Prostate gland (tissue), 2 donors: ENCODE results near the gene TSC22D1. TPM values are rescaled to one million over a fixed set of nuclear protein-coding genes. Genes with fewer than 3 reads are reported as not detected.

Experiments used
- DNase-seq: peaks from one replicate; pipeline ENCODE4 v3.0.0-alpha.2; 2019; ENCODE audit warnings: low spot score
- H3K27ac ChIP-seq, 2 donors: fragments of 200-600 bp; sonication (generic); 2 replicates each; pipeline ENCODE4 v1.5.1; 2017 to 2019
- H3K27me3 ChIP-seq: fragments of 200-600 bp; sonication (generic); replicated peaks from 2 replicates; pipeline ENCODE4 v1.5.1; 2019; ENCODE audit not compliant: insufficient read depth
- H3K36me3 ChIP-seq, 2 donors: fragments of 200-600 bp; sonication (generic); 1 replicate in 1 of 2; 2 replicates in 1 of 2; pipeline versions ENCODE4 v1.5.1 to v1.8.1; 2017 to 2019
- H3K4me1 ChIP-seq: fragments of 200-600 bp; sonication (generic); replicated peaks from 2 replicates; pipeline ENCODE4 v1.5.1; 2019
- H3K4me3 ChIP-seq, 2 donors: fragments of 200-600 bp; sonication (generic); 2 replicates each; pipeline ENCODE4 v1.5.1; 2017 to 2019
- H3K9me3 ChIP-seq: fragments of 200-600 bp; sonication (generic); 2 replicates; pipeline ENCODE4 v1.5.1; 2017
- CTCF ChIP-seq, 4 experiments: fragments of 200-600 bp in 2 of 4; fragments of 450-650 bp in 2 of 4; sonication (generic) in 2 of 4; IDR thresholded peaks; 1 replicate in 3 of 4; 2 replicates in 1 of 4; pipeline ENCODE4 v1.5.1; 2016 to 2019; ENCODE audit warnings: antibody characterized with exemption in 4 of 4, mild to moderate bottlenecking in 2 of 4, moderate library complexity in 2 of 4
- POLR2A ChIP-seq: fragments of 450-650 bp; IDR thresholded peaks from one replicate; pipeline ENCODE4 v1.6.1; 2016; ENCODE audit warnings: antibody characterized with exemption, mild to moderate bottlenecking
- POLR2AphosphoS5 ChIP-seq: sonication (generic); formaldehyde crosslinking; IDR thresholded peaks from one replicate; pipeline ENCODE4 v1.6.1; 2017; ENCODE audit warnings: antibody characterized with exemption
- WGBS: methylation state at CpG from one replicate; pipeline ENCODE4 v1.1.5; 2018; 5-methylcytosine and 5-hydroxymethylcytosine counted together
- intact Hi-C: fragments of 100-400 bp; cut with DNase I; formaldehyde crosslinking; loops from one replicate; pipeline ENCODE4 v1.14.2; 2022
- total RNA-seq, 2 donors: library from RNA; depleted of rRNA; stranded (reverse); fragments of >200 nt; gene quantifications; one replicate each; pipeline ENCODE4 v1.1.0, GENCODE V29; 2016

TSC22D1 gene
- total RNA-seq, 2 donors from 2014 or later = 185 to 237 TPM

- peaks cover 0 to 13% of the 10 kb centered on the region in 2 donors for H3K36me3 ChIP-seq
- H3K4me1 ChIP-seq = no peaks in the 10 kb centered on the region
- H3K9me3 ChIP-seq = no peaks in the 10 kb centered on the region
- H3K4me3 ChIP-seq = no peak overlapping the region
- DNase-seq = no peak
- TF ChIP-seq CTCF (IDR thresholded peaks at IDR 0.05) = no peak
- no peak for TF ChIP-seq POLR2A
- TF ChIP-seq POLR2AphosphoS5 = no peak
- intact Hi-C loops = loop anchor here (10.0 kb wide), 2 partner anchors 126 to 236 kb away; no protein-coding TSS in a partner anchor
- 69% methylated on average over 4 of the region's 4 CpGs for whole genome bisulfite sequencing
- no peaks in the 10 kb centered on the region for H3K27me3 ChIP-seq
- peak overlapping the region in 1 of 2 donors; percentile 18 for H3K27ac ChIP-seq
Observed at GRCh38 chr13:44431150-44431549, 145.0 kb downstream of the TSC22D1 start.

- no peak overlapping the region for H3K4me3 ChIP-seq
- no peak overlapping the region for H3K27ac ChIP-seq
- no peak for TF ChIP-seq POLR2AphosphoS5
- no peak for TF ChIP-seq CTCF (IDR thresholded peaks at IDR 0.05)
- TF ChIP-seq POLR2A = no peak
- no peaks in the 10 kb centered on the region for H3K9me3 ChIP-seq
- H3K4me1 ChIP-seq = no peaks in the 10 kb centered on the region
- H3K36me3 ChIP-seq = peaks cover 0 to 10% of the 10 kb centered on the region in 2 donors
- H3K27me3 ChIP-seq = no peaks in the 10 kb centered on the region
- intact Hi-C loops = no loop called here
- DNase-seq = no peak
- WGBS = 31% methylated on average over 2 of the region's 2 CpGs
Observed at GRCh38 chr13:44429311-44429710, 146.8 kb downstream of the TSC22D1 start.

GRCh38 chr13:44426461-44426860 is 149.7 kb downstream of the TSC22D1 start:
- no peaks in the 10 kb centered on the region for H3K9me3 ChIP-seq
- H3K4me3 ChIP-seq = no peak overlapping the region
- intact Hi-C loops = no loop called here
- TF ChIP-seq POLR2A (no peak), POLR2AphosphoS5 (no peak), CTCF (IDR thresholded peaks at IDR 0.05) (no peak)
- no peak overlapping the region for H3K27ac ChIP-seq
- H3K27me3 ChIP-seq = no peaks in the 10 kb centered on the region
- no peaks in the 10 kb centered on the region for H3K4me1 ChIP-seq
- DNase-seq = no peak
- no peaks in the 10 kb centered on the region for H3K36me3 ChIP-seq
- 77% methylated on average over 3 of the region's 3 CpGs for WGBS

- 97% methylated on average over 2 of the region's 2 CpGs for WGBS
- no peak overlapping the region for H3K27ac ChIP-seq
- no peaks in the 10 kb centered on the region for H3K36me3 ChIP-seq
- intact Hi-C loops = no loop called here
- DNase-seq = no peak
- no peak overlapping the region for H3K4me3 ChIP-seq
- TF ChIP-seq CTCF (IDR thresholded peaks at IDR 0.05) (no peak), POLR2A (no peak), POLR2AphosphoS5 (no peak)
- no peaks in the 10 kb centered on the region for H3K9me3 ChIP-seq
- H3K27me3 ChIP-seq = no peaks in the 10 kb centered on the region
- no peaks in the 10 kb centered on the region for H3K4me1 ChIP-seq
Observed at GRCh38 chr13:44425815-44426078, 150.4 kb downstream of the TSC22D1 start.

GRCh38 chr13:44425041-44425814 is 150.9 kb downstream of the TSC22D1 start:
- DNase-seq = no peak
- 62% methylated on average over 9 of the region's 9 CpGs for WGBS
- Histone ChIP-seq H3K9me3 (no peaks in the 10 kb centered on the region), H3K4me3 (no peak overlapping the region), H3K36me3 (no peaks in the 10 kb centered on the region), H3K4me1 (no peaks in the 10 kb centered on the region), H3K27me3 (no peaks in the 10 kb centered on the region), H3K27ac (no peak overlapping the region)
- intact Hi-C loops = no loop called here
- TF ChIP-seq CTCF (IDR thresholded peaks at IDR 0.05) (no peak), POLR2AphosphoS5 (no peak), POLR2A (no peak)
